H1 (cell line): Measurements from ENCODE around the gene CELA1. TPM values are rescaled to one million over a fixed set of nuclear protein-coding genes. Genes with fewer than 3 reads are reported as not detected.

Experiments
- CTCF ChIA-PET: fragments of 300-600 bp; sonication (Branson Sonifier 250); formaldehyde crosslinking; loops from one replicate; lab custom pipeline; 2021; ENCODE audit not compliant: partially characterized antibody; lab: Charles Lee
- POLR2A ChIA-PET: fragments of 300-600 bp; sonication (Branson Sonifier 250); formaldehyde crosslinking; loops from one replicate; lab custom pipeline; 2021; ENCODE audit warnings: inconsistent platforms; ENCODE audit not compliant: partially characterized antibody; lab: Charles Lee
- DNase-seq, 2 experiments: peaks; one replicate each; pipeline versions ENCODE4 v3.0.0 to v3.0.0-alpha.2; 2010 to 2022; ENCODE audit warnings: low spot score in 2 of 2, low read depth in 1 of 2, mixed read lengths in 1 of 2
- FAIRE-seq: peaks from 2 replicates; lab custom pipeline; 2011; peaks lifted over from hg19 to GRCh38; lab: Jason Lieb, UNC
- H2AFZ ChIP-seq: 2 replicates; pipeline ENCODE4 v1.8.1; 2012; ENCODE audit warnings: low read length, inconsistent platforms
- H2AK5ac ChIP-seq: 2 replicates; pipeline ENCODE4 v1.6.1; 2013; ENCODE audit warnings: low read depth, low read length
- H2BK120ac ChIP-seq: replicated peaks from 2 replicates; pipeline ENCODE3; 2013; ENCODE audit warnings: low read depth, low read length, inconsistent platforms
- H2BK12ac ChIP-seq: 2 replicates; pipeline ENCODE4 v1.6.1; 2013; ENCODE audit warnings: low read depth, low read length
- H2BK15ac ChIP-seq: 2 replicates; pipeline ENCODE4 v1.6.1; 2013; ENCODE audit warnings: low read length
- H2BK20ac ChIP-seq: 2 replicates; pipeline ENCODE4 v1.6.1; 2013; ENCODE audit warnings: low read length
- H2BK5ac ChIP-seq: 2 replicates; pipeline ENCODE4 v1.6.1; 2013; ENCODE audit warnings: low read depth, low read length
- H3K14ac ChIP-seq: 2 replicates; pipeline ENCODE4 v1.6.1; 2013; ENCODE audit warnings: inconsistent platforms; ENCODE audit not compliant: insufficient read length
- H3K18ac ChIP-seq: 2 replicates; pipeline ENCODE4 v1.6.1; 2013; ENCODE audit warnings: low read length; ENCODE audit errors: extremely low read depth
- H3K23ac ChIP-seq: 2 replicates; pipeline ENCODE4 v1.6.1; 2013; ENCODE audit warnings: inconsistent platforms; ENCODE audit not compliant: insufficient read length
- H3K23me2 ChIP-seq: 2 replicates; pipeline ENCODE4 v1.6.1; 2013; ENCODE audit warnings: low read depth, low read length
- H3K27ac ChIP-seq: 2 replicates; pipeline ENCODE4 v1.6.1; 2011; ENCODE audit warnings: low read depth, low read length, inconsistent platforms
- H3K27me3 ChIP-seq, 4 experiments: replicated peaks in 1 of 4; 1 replicate in 1 of 4; 2 replicates in 3 of 4; pipeline versions ENCODE4 v1.6.1 to v1.8.1; 2011 to 2013; ENCODE audit warnings: low read length in 3 of 4, mild to moderate bottlenecking in 3 of 4, inconsistent platforms in 2 of 4, mixed read lengths in 2 of 4, moderate library complexity in 1 of 4; ENCODE audit not compliant: control insufficient read depth in 3 of 4, insufficient read depth in 3 of 4; ENCODE audit errors: extremely low read depth in 1 of 4
- H3K36me3 ChIP-seq, 4 experiments: 2 replicates each; pipeline versions ENCODE4 v1.6.1 to v1.8.1; 2011 to 2013; ENCODE audit warnings: mild to moderate bottlenecking in 4 of 4, low read length in 3 of 4, moderate library complexity in 2 of 4, control low read depth in 1 of 4, inconsistent platforms in 1 of 4; ENCODE audit not compliant: insufficient read depth in 4 of 4, control insufficient read depth in 2 of 4
- H3K4ac ChIP-seq: replicated peaks from 2 replicates; pipeline ENCODE3; 2013; ENCODE audit warnings: low read length, low read depth, mixed read lengths, inconsistent platforms; ENCODE audit not compliant: insufficient read length
- H3K4me1 ChIP-seq, 4 experiments: replicated peaks in 1 of 4; 1 replicate in 1 of 4; 2 replicates in 3 of 4; pipeline versions ENCODE4 v1.6.1 to v1.8.1; 2011 to 2013; ENCODE audit warnings: low read length in 3 of 4, inconsistent platforms in 2 of 4, mixed read lengths in 1 of 4; ENCODE audit not compliant: insufficient read depth in 4 of 4, control insufficient read depth in 3 of 4
- H3K4me2 ChIP-seq, 2 experiments: 2 replicates each; pipeline versions ENCODE4 v1.6.1 to v1.8.1; 2011 to 2013; ENCODE audit warnings: low read depth in 2 of 2, low read length in 2 of 2, control low read depth in 1 of 2, inconsistent platforms in 1 of 2, mild to moderate bottlenecking in 1 of 2; ENCODE audit not compliant: insufficient read depth in 1 of 2
- H3K4me3 ChIP-seq, 4 experiments: fragments of 200-600, 300-600 bp in 1 of 4; sonication (generic), shearing (Covaris generic), sonication (Bioruptor Twin) in 1 of 4; 2 replicates each; pipeline versions ENCODE4 v1.5.1 to v1.8.1; 2011 to 2016; ENCODE audit warnings: low read length in 4 of 4, low read depth in 3 of 4, control low read depth in 2 of 4, inconsistent platforms in 2 of 4, mild to moderate bottlenecking in 2 of 4, mixed read lengths in 1 of 4, moderate library complexity in 1 of 4; ENCODE audit not compliant: insufficient read depth in 2 of 4; ENCODE audit errors: extremely low read depth in 1 of 4
- H3K56ac ChIP-seq: replicated peaks from 2 replicates; pipeline ENCODE3; 2013; ENCODE audit warnings: low read depth, mild to moderate bottlenecking, mixed read lengths, low read length, inconsistent platforms; ENCODE audit not compliant: insufficient read length
- H3K79me1 ChIP-seq: 2 replicates; pipeline ENCODE4 v1.6.1; 2013; ENCODE audit warnings: low read depth, low read length, control low read depth
- H3K79me2 ChIP-seq, 2 experiments: 2 replicates each; pipeline versions ENCODE4 v1.6.1 to v1.8.1; 2012 to 2013; ENCODE audit warnings: low read length in 2 of 2, mild to moderate bottlenecking in 2 of 2, inconsistent platforms in 1 of 2; ENCODE audit not compliant: insufficient read depth in 2 of 2, control insufficient read depth in 1 of 2
- H3K9ac ChIP-seq, 4 experiments: replicated peaks in 1 of 4; 1 replicate in 1 of 4; 2 replicates in 3 of 4; pipeline versions ENCODE4 v1.6.1 to v1.8.1; 2011 to 2013; ENCODE audit warnings: low read depth in 3 of 4, low read length in 3 of 4, control low read depth in 2 of 4, mild to moderate bottlenecking in 2 of 4, moderate library complexity in 2 of 4, inconsistent platforms in 1 of 4; ENCODE audit errors: extremely low read depth in 1 of 4
- H3K9me3 ChIP-seq, 2 experiments: 2 replicates each; pipeline versions ENCODE4 v1.6.1 to v1.8.1; 2012 to 2013; ENCODE audit warnings: mild to moderate bottlenecking in 2 of 2, moderate library complexity in 2 of 2, control low read depth in 1 of 2, inconsistent platforms in 1 of 2, low read depth in 1 of 2, low read length in 1 of 2, mixed read lengths in 1 of 2; ENCODE audit not compliant: insufficient read depth in 2 of 2
- H4K20me1 ChIP-seq, 2 experiments: replicated peaks in 1 of 2; 2 replicates each; pipeline versions ENCODE3 to v1.8.1; 2011 to 2013; ENCODE audit warnings: inconsistent platforms in 2 of 2, low read length in 2 of 2, mild to moderate bottlenecking in 1 of 2; ENCODE audit not compliant: insufficient read depth in 2 of 2, control insufficient read depth in 1 of 2
- H4K5ac ChIP-seq: 2 replicates; pipeline ENCODE4 v1.6.1; 2013; ENCODE audit warnings: low read length, low read depth, mixed read lengths, inconsistent platforms; ENCODE audit not compliant: insufficient read length
- H4K8ac ChIP-seq: 2 replicates; pipeline ENCODE4 v1.8.0; 2013; ENCODE audit warnings: mild to moderate bottlenecking, moderate library complexity, low read length, inconsistent platforms; ENCODE audit not compliant: insufficient read depth; ENCODE audit errors: extremely low read depth
- H4K91ac ChIP-seq: replicated peaks from 2 replicates; pipeline ENCODE3; 2013; ENCODE audit warnings: low read length, mixed read lengths, inconsistent platforms; ENCODE audit not compliant: insufficient read length
- CHD1 ChIP-seq: IDR thresholded peaks from 2 replicates; pipeline ENCODE4 v1.6.1; 2012; ENCODE audit warnings: low read depth, low read length, improper control_type of control experiment
- CTCF ChIP-seq, 3 experiments: IDR thresholded peaks; 1 replicate in 2 of 3; 2 replicates in 1 of 3; pipeline versions ENCODE4 v1.5.1 to v1.6.1; 2011; ENCODE audit warnings: low read length in 3 of 3, mild to moderate bottlenecking in 3 of 3, inconsistent platforms in 2 of 3, low read depth in 1 of 3, moderate library complexity in 1 of 3; ENCODE audit not compliant: insufficient read depth in 1 of 3; ENCODE audit errors: control extremely low read depth in 1 of 3
- KDM5A ChIP-seq: fragments of 200-600 bp; IDR thresholded peaks from 2 replicates; pipeline ENCODE4 v1.7.1; 2012; ENCODE audit warnings: mild to moderate bottlenecking, low read length, inconsistent platforms, mixed read lengths
- NRF1 ChIP-seq: IDR thresholded peaks from 2 replicates; pipeline ENCODE4 v1.6.1; 2011; ENCODE audit warnings: mild to moderate bottlenecking, low read depth, low read length, improper control_type of control experiment
- POU5F1 ChIP-seq: IDR thresholded peaks from 2 replicates; pipeline ENCODE4 v1.6.1; 2011; ENCODE audit warnings: low read depth, mild to moderate bottlenecking, low read length, moderate library complexity
- WGBS, 2 experiments: shearing (Covaris generic) in 1 of 2; methylation state at CpG; one replicate each; pipeline versions ENCODE4 v1.1.6 to v1.1.7; 2013 to 2015; ENCODE audit warnings: low lambda C conversion rate in 2 of 2, mixed read lengths in 2 of 2, inconsistent platforms in 1 of 2, low coverage in 1 of 2, missing lambda C conversion rate in 1 of 2; ENCODE audit not compliant: insufficient replicate concordance in 2 of 2, insufficient coverage in 1 of 2, insufficient read length in 1 of 2; ENCODE audit errors: extremely low coverage in 1 of 2, missing lambda C conversion rate in 1 of 2; 5-methylcytosine and 5-hydroxymethylcytosine counted together
- polyA plus RNA-seq, 7 experiments: library from polyadenylated mRNA; depleted of rRNA in 3 of 7; stranded (reverse) in 5 of 7; unstranded in 2 of 7; fragments of >200 nt in 5 of 7; fragments of 200-250 nt in 2 of 7; gene quantifications; 1 replicate in 5 of 7; 2 replicates in 1 of 7; 4 replicates in 1 of 7; pipeline versions ENCODE4 v1.2.1 to v1.2.3, GENCODE V29; 2011 to 2013; ENCODE audit warnings: missing spikeins in 2 of 7, mixed read lengths in 2 of 7
- total RNA-seq: library from RNA; stranded (reverse); fragmentation: NEBNext Ultra II Directional; extraction: Animal tissue kit (Norgen Biotek cat#: 25700); gene quantifications from 2 replicates; pipeline ENCODE4 v1.2.1, GENCODE V29; 2021

The CELA1 gene
- total and polyA plus RNA-seq, 2 of the 8 experiments (the other 6 are each of a cell fraction or from before 2014, with no cell fraction given), result 0.09 TPM; not detected in 1

GRCh38 chr12:51388846-51389245, 42.4 kb upstream of the CELA1 start:
- no peak overlapping the region for H4K8ac ChIP-seq
- ChIA-PET POLR2A (interaction anchor here (1.1 to 2.0 kb wide), 3 partner anchors 10 to 306 kb away, joined by 5 to 6 read pairs (median 5); partner anchors contain the start of gene CSRNP2), CTCF (interaction anchor here (0.6 to 2.7 kb wide), 3 partner anchors 17 to 38 kb away, joined by 3 to 10 read pairs (median 3); no protein-coding TSS in a partner anchor)
- WGBS, 2 experiments, result 83% methylated on average over 5 of the region's 5 CpGs; no CpG with 5 or more reads in 1 of the 2 experiments
- no peaks in the 10 kb centered on the region for H3K79me1 ChIP-seq
- no peak overlapping the region for H4K5ac ChIP-seq
- H3K4ac ChIP-seq, result no peak overlapping the region
- no peak overlapping the region for H3K27ac ChIP-seq
- no peak overlapping the region for H3K14ac ChIP-seq
- no peak overlapping the region; a peak in 1 of 7 replicates for H3K9ac ChIP-seq
- H3K23me2 ChIP-seq, result peaks cover 5% of the 10 kb centered on the region; the same call in 1 of the 2 replicates
- H2BK15ac ChIP-seq, result peak overlapping the region; percentile 36; the same call in 1 of the 2 replicates
- TF ChIP-seq CTCF (IDR thresholded peaks at IDR 0.05; ENCODE audit: control extremely low read depth in 1 of 3, insufficient read depth in 1 of 3, low read depth in 1 of 3, low read length in 3 of 3) (no peak), NRF1 (no peak), CHD1 (no peak), POU5F1 (no peak), KDM5A (no peak)
- 0 out of 2 replicates have a peak overlapping the region, but pooled peaks have one; percentile 15 for H2BK5ac ChIP-seq
- H4K91ac ChIP-seq, result peak overlapping the region; percentile 29
- no peak overlapping the region for H3K18ac ChIP-seq
- peaks cover 7 to 19% (median 9%) of the 10 kb centered on the region in 4 experiments for H3K4me1 ChIP-seq
- no peak for DNase-seq
- no peak overlapping the region for H3K56ac ChIP-seq
- no peaks in the 10 kb centered on the region for H3K79me2 ChIP-seq
- H3K27me3 ChIP-seq, result no peaks in the 10 kb centered on the region
- H3K4me2 ChIP-seq, result no peak overlapping the region
- H2AK5ac ChIP-seq, result no peak overlapping the region
- no peak for FAIRE-seq
- no peaks in the 10 kb centered on the region for H4K20me1 ChIP-seq
- no peak overlapping the region for H3K4me3 ChIP-seq
- H3K36me3 ChIP-seq, result peaks cover 0 to 6% (median 2%) of the 10 kb centered on the region in 4 experiments; a peak in 1 of 8 replicates
- no peak overlapping the region for H2AFZ ChIP-seq
- peak overlapping the region; percentile 44; the same call in 1 of the 2 replicates for H2BK12ac ChIP-seq
- H3K23ac ChIP-seq, result no peak overlapping the region
- no peak overlapping the region for H2BK120ac ChIP-seq
- H2BK20ac ChIP-seq, result 0 out of 2 replicates have a peak overlapping the region, but pooled peaks have one; percentile 53
- H3K9me3 ChIP-seq, result no peaks in the 10 kb centered on the region
